HFFc6 (cell line): ENCODE data around the gene FSTL4. TPM values are rescaled to one million over a fixed set of nuclear protein-coding genes. Genes with fewer than 3 reads are reported as not detected.

Source experiments
- DNase-seq: peaks from one replicate; pipeline ENCODE4 v3.0.0-alpha.2; 2018
- H3K27ac Mint-ChIP-seq: 2 replicates; pipeline ENCODE4 v1.8.0; 2020; ENCODE audit warnings: mild to moderate bottlenecking, mixed read lengths
- H3K27me3 Mint-ChIP-seq: 2 replicates; pipeline ENCODE4 v1.8.0; 2021; ENCODE audit warnings: mild to moderate bottlenecking, moderate library complexity, mixed read lengths; ENCODE audit not compliant: insufficient read depth
- H3K36me3 Mint-ChIP-seq: 2 replicates; pipeline ENCODE4 v1.8.0; 2021; ENCODE audit warnings: low read depth, mixed read lengths
- H3K4me1 Mint-ChIP-seq: 2 replicates; pipeline ENCODE4 v1.8.0; 2020; ENCODE audit warnings: low read depth, mixed read lengths
- H3K4me3 Mint-ChIP-seq: 2 replicates; pipeline ENCODE4 v1.8.0; 2020; ENCODE audit warnings: mild to moderate bottlenecking, moderate library complexity, mixed read lengths
- H3K9me3 Mint-ChIP-seq: 2 replicates; pipeline ENCODE4 v1.8.0; 2020; ENCODE audit warnings: mild to moderate bottlenecking, mixed read lengths
- CTCF ChIP-seq: fragments of 200-600 bp; sonication (generic); IDR thresholded peaks from 2 replicates; pipeline ENCODE4 v1.5.0; 2021; ENCODE audit warnings: antibody characterized with exemption, mild to moderate bottlenecking
- total RNA-seq, 6 experiments: library from RNA; stranded (reverse); fragmentation: NEBNext Ultra II Directional; extraction: Animal tissue kit (Norgen Biotek cat#: 25700); gene quantifications; 2 replicates in 1 of 6; 3 replicates in 5 of 6; pipeline ENCODE4 v1.2.3, GENCODE V29; 2021

FSTL4 gene
- total RNA-seq, 6 experiments from 2014 or later = not detected

GRCh38 chr5:133311176-133311575 is 301.2 kb downstream of the FSTL4 start:
- no peaks in the 10 kb centered on the region for H3K36me3 Mint-ChIP-seq
- DNase-seq = no peak
- H3K27ac Mint-ChIP-seq = no peak overlapping the region
- H3K9me3 Mint-ChIP-seq = no peaks in the 10 kb centered on the region
- TF ChIP-seq CTCF = no peak
- H3K27me3 Mint-ChIP-seq = peaks cover 30% of the 10 kb centered on the region
- H3K4me3 Mint-ChIP-seq = no peak overlapping the region
- H3K4me1 Mint-ChIP-seq = no peaks in the 10 kb centered on the region

GRCh38 chr5:133309984-133310621 is 302.2 kb downstream of the FSTL4 start:
- no peak overlapping the region for H3K27ac Mint-ChIP-seq
- no peaks in the 10 kb centered on the region for H3K9me3 Mint-ChIP-seq
- H3K27me3 Mint-ChIP-seq = peaks cover 33% of the 10 kb centered on the region
- no peaks in the 10 kb centered on the region for H3K4me1 Mint-ChIP-seq
- no peak for TF ChIP-seq CTCF
- H3K4me3 Mint-ChIP-seq = no peak overlapping the region
- DNase-seq = no peak
- no peaks in the 10 kb centered on the region for H3K36me3 Mint-ChIP-seq

GRCh38 chr5:133309166-133309795 is 303.1 kb downstream of the FSTL4 start:
- no peaks in the 10 kb centered on the region for H3K36me3 Mint-ChIP-seq
- H3K27ac Mint-ChIP-seq = no peak overlapping the region
- H3K4me3 Mint-ChIP-seq = no peak overlapping the region
- H3K9me3 Mint-ChIP-seq = no peaks in the 10 kb centered on the region
- no peak for TF ChIP-seq CTCF
- no peak for DNase-seq
- H3K27me3 Mint-ChIP-seq = peaks cover 33% of the 10 kb centered on the region
- H3K4me1 Mint-ChIP-seq = no peaks in the 10 kb centered on the region

- Mint-ChIP-seq H3K27me3 (peaks cover 38% of the 10 kb centered on the region), H3K4me3 (no peak overlapping the region), H3K36me3 (no peaks in the 10 kb centered on the region), H3K4me1 (no peaks in the 10 kb centered on the region), H3K9me3 (no peaks in the 10 kb centered on the region), H3K27ac (no peak overlapping the region)
- TF ChIP-seq CTCF = no peak
- no peak for DNase-seq
Observed at GRCh38 chr5:133307275-133307674, 305.1 kb downstream of the FSTL4 start.

GRCh38 chr5:133304707-133305216 is 307.6 kb downstream of the FSTL4 start:
- H3K4me1 Mint-ChIP-seq = no peaks in the 10 kb centered on the region
- H3K4me3 Mint-ChIP-seq = no peak overlapping the region
- H3K27ac Mint-ChIP-seq = no peak overlapping the region
- TF ChIP-seq CTCF = no peak
- no peak for DNase-seq
- no peaks in the 10 kb centered on the region for H3K9me3 Mint-ChIP-seq
- no peaks in the 10 kb centered on the region for H3K36me3 Mint-ChIP-seq
- peaks cover 29% of the 10 kb centered on the region for H3K27me3 Mint-ChIP-seq
